ENCODE data around the gene AGPAT3.

GRCh38 chr21:43929217-43929971, 64.4 kb downstream of the AGPAT3 start:
- peak in 3 of 7 experiments; percentile 14 to 40 (median 36) for TF ChIP-seq CTCF (IDR thresholded peaks at IDR 0.05)
- no peak for TF ChIP-seq POLR2AphosphoS5 (IDR thresholded peaks at IDR 0.05)
- TF ChIP-seq POLR2A (IDR thresholded peaks at IDR 0.05): no peak
- no peak for TF ChIP-seq EP300 (IDR thresholded peaks at IDR 0.05)
